HepG2 (cell line): ENCODE measurements around the gene CHRD. TPM values are rescaled to one million over a fixed set of nuclear protein-coding genes. Genes with fewer than 3 reads are reported as not detected.

Experiments used
- AHDC1 ChIP-seq: sonication (generic); formaldehyde crosslinking; IDR thresholded peaks from 2 replicates; pipeline ENCODE4 v1.5.1; 2020; ENCODE audit warnings: mild to moderate bottlenecking, missing genetic modification reagents, borderline replicate concordance
- CSRNP2 ChIP-seq: sonication (generic); formaldehyde crosslinking; conservative IDR thresholded peaks from 2 replicates; pipeline ENCODE4 v1.8.0; 2022; ENCODE audit warnings: low read depth, missing genetic modification reagents
- ELK4 ChIP-seq: sonication (generic); formaldehyde crosslinking; IDR thresholded peaks from 2 replicates; pipeline ENCODE4 v1.9.0; 2021; ENCODE audit warnings: missing genetic modification reagents, borderline replicate concordance
- EZH2 ChIP-seq: conservative IDR thresholded peaks from 2 replicates; pipeline ENCODE4 v1.6.1; 2012; ENCODE audit warnings: mild to moderate bottlenecking, low read depth, low read length, moderate library complexity
- FIP1L1 ChIP-seq: fragments of 200-400 bp; formaldehyde crosslinking; IDR thresholded peaks from 2 replicates; pipeline ENCODE4 v1.6.1; 2018; ENCODE audit warnings: low read depth, mild to moderate bottlenecking, low read length, moderate library complexity, borderline replicate concordance; ENCODE audit not compliant: insufficient read depth
- FOXA3 ChIP-seq: IDR thresholded peaks from 2 replicates; pipeline ENCODE4 v1.6.1; 2016; ENCODE audit warnings: missing genetic modification reagents, missing compliant biosample characterization
- GLI4 ChIP-seq: sonication (generic); formaldehyde crosslinking; IDR thresholded peaks from 2 replicates; pipeline ENCODE4 v1.5.1; 2020; ENCODE audit warnings: missing genetic modification reagents, mild to moderate bottlenecking, moderate library complexity, borderline replicate concordance
- HHEX ChIP-seq: IDR thresholded peaks from 2 replicates; pipeline ENCODE4 v1.6.1; 2016; ENCODE audit warnings: control low read depth
- KMT2A ChIP-seq: sonication (generic); formaldehyde crosslinking; IDR thresholded peaks from 2 replicates; pipeline ENCODE4 v1.4.0; 2020; ENCODE audit warnings: missing genetic modification reagents
- MAFF ChIP-seq: IDR thresholded peaks from 2 replicates; pipeline ENCODE4 v1.6.1; 2011; ENCODE audit warnings: low read depth, low read length, improper control_type of control experiment
- MAFK ChIP-seq, 2 experiments: IDR thresholded peaks in 1 of 2; conservative IDR thresholded peaks in 1 of 2; 2 replicates each; pipeline ENCODE4 v1.6.1; 2011; ENCODE audit warnings: improper control_type of control experiment in 2 of 2, low read length in 2 of 2
- NR2F2 ChIP-seq: IDR thresholded peaks from 2 replicates; pipeline ENCODE4 v1.6.1; 2012; ENCODE audit warnings: low read depth, inconsistent platforms, borderline replicate concordance
- ONECUT2 ChIP-seq: sonication (generic); formaldehyde crosslinking; IDR thresholded peaks from 2 replicates; pipeline ENCODE4 v1.4.0; 2020; ENCODE audit warnings: missing genetic modification reagents
- PRDM4 ChIP-seq: sonication (generic); formaldehyde crosslinking; IDR thresholded peaks from 2 replicates; pipeline ENCODE4 v1.9.0; 2021; ENCODE audit warnings: missing genetic modification reagents, borderline replicate concordance
- SNRNP70 ChIP-seq: fragments of 200-400 bp; formaldehyde crosslinking; IDR thresholded peaks from 2 replicates; pipeline ENCODE4 v1.6.1; 2017; ENCODE audit warnings: mild to moderate bottlenecking, low read depth, low read length, moderate library complexity
- SOX6 ChIP-seq, 2 experiments: fragments of 450-650 bp in 1 of 2; sonication (generic) in 1 of 2; formaldehyde crosslinking in 1 of 2; IDR thresholded peaks; 2 replicates each; pipeline versions ENCODE4 v1.4.0 to v1.6.1; 2017 to 2020; ENCODE audit warnings: antibody characterized with exemption in 1 of 2, mild to moderate bottlenecking in 1 of 2, missing genetic modification reagents in 1 of 2
- SP140L ChIP-seq: sonication (generic); formaldehyde crosslinking; IDR thresholded peaks from 2 replicates; pipeline ENCODE4 v1.4.0; 2020; ENCODE audit warnings: missing genetic modification reagents, borderline replicate concordance
- ZNF383 ChIP-seq: sonication (generic); formaldehyde crosslinking; IDR thresholded peaks from 2 replicates; pipeline ENCODE4 v1.4.0; 2020; ENCODE audit warnings: missing genetic modification reagents, mild to moderate bottlenecking, borderline replicate concordance
- ZNF557 ChIP-seq: sonication (generic); formaldehyde crosslinking; IDR thresholded peaks from 2 replicates; pipeline ENCODE4 v1.4.0; 2020; ENCODE audit warnings: missing genetic modification reagents
- ZNF713 ChIP-seq: sonication (generic); formaldehyde crosslinking; IDR thresholded peaks from 2 replicates; pipeline ENCODE4 v1.4.0; 2020; ENCODE audit warnings: mild to moderate bottlenecking, missing genetic modification reagents
- ZSCAN12 ChIP-seq: sonication (generic); formaldehyde crosslinking; IDR thresholded peaks from 2 replicates; pipeline ENCODE4 v1.9.0; 2021; ENCODE audit warnings: mild to moderate bottlenecking, missing genetic modification reagents
- polyA plus RNA-seq, 8 experiments: library from polyadenylated mRNA; depleted of rRNA in 3 of 8; stranded (reverse) in 7 of 8; unstranded in 1 of 8; fragments of >200 nt; fragmentation: Illumina TruSeq in 4 of 8; extraction: Trizol in 4 of 8; gene quantifications; 2 replicates each; pipeline versions ENCODE4 v1.2.1 to v1.2.3, GENCODE V29; 2011 to 2016; ENCODE audit warnings: low read depth in 4 of 8, missing spikeins in 1 of 8, mixed read lengths in 1 of 8; ENCODE audit not compliant: insufficient read depth in 1 of 8
- total RNA-seq, 5 experiments: library from RNA; depleted of rRNA; stranded (reverse); fragments of >200 nt; fragmentation: Illumina TruSeq; extraction: Trizol; gene quantifications; 2 replicates each; pipeline ENCODE4 v1.2.3, GENCODE V29; 2016; ENCODE audit warnings: low read depth in 1 of 5

The CHRD gene
- total and polyA plus RNA-seq, 2 of the 13 experiments (the other 11 are each of a cell fraction or from before 2014, with no cell fraction given) = 22.2 to 35.2 TPM

- TF ChIP-seq CSRNP2 (CRISPR knock-in tag) (no peak), AHDC1 (CRISPR knock-in tag) (no peak), SNRNP70 (no peak), ZNF383 (CRISPR knock-in tag) (no peak), MAFF (no peak), GLI4 (CRISPR knock-in tag) (no peak), KMT2A (CRISPR knock-in tag) (no peak), HHEX (CRISPR knock-in tag) (0 out of 2 replicates have a peak, but pooled peaks have one; percentile 39), ZSCAN12 (no peak), ONECUT2 (peak; percentile 69; the same call in 1 of the 2 replicates), FOXA3 (CRISPR knock-in tag) (no peak), FIP1L1 (no peak), ZNF557 (CRISPR knock-in tag) (no peak), PRDM4 (no peak), ZNF713 (CRISPR knock-in tag) (no peak), SP140L (CRISPR knock-in tag) (no peak), SOX6 (IDR thresholded peaks at IDR 0.05) (no peak), SOX6 (CRISPR knock-in tag; IDR thresholded peaks at IDR 0.05) (0 out of 2 replicates have a peak, but pooled peaks have one; percentile 18), EZH2 (no peak), ELK4 (CRISPR knock-in tag) (no peak), NR2F2 (no peak), MAFK (conservative IDR thresholded peaks at IDR 0.05 in 1 of 2, IDR thresholded peaks at IDR 0.05 in 1 of 2; ENCODE audit: low read length in 2 of 2) (no peak)
Measured at GRCh38 chr3:184415203-184415490, 35.3 kb downstream of the CHRD start (continued).
